GM21390 (cell line): ENCODE measurements around the gene CBFA2T3.
"Not testable (repeated sequence)": the region's sequence is repeated elsewhere in the genome, so short reads cannot be mapped to it uniquely, and the experiment has no call there.

Source experiments
- ATAC-seq: cut with Tn5 transposase; IDR thresholded peaks from one replicate; pipeline ENCODE4 v1.9.1; 2021; ENCODE audit not compliant: unreplicated experiment

CBFA2T3 gene

GRCh38 chr16:88925540-88925887 lies 51.5 kb downstream of the CBFA2T3 start:
- ATAC-seq, result no peak

- no peak for ATAC-seq
These were observed 52.0 kb downstream of the CBFA2T3 start for GRCh38 chr16:88924834-88925539.

GRCh38 chr16:88923926-88924833 lies 52.8 kb downstream of the CBFA2T3 start:
- no peak for ATAC-seq

GRCh38 chr16:88923450-88923849 lies 53.6 kb downstream of the CBFA2T3 start:
- ATAC-seq, result no peak

GRCh38 chr16:88922826-88923410 lies 54.1 kb downstream of the CBFA2T3 start:
- no peak for ATAC-seq

- ATAC-seq, result no peak
These were observed 54.7 kb downstream of the CBFA2T3 start for GRCh38 chr16:88922114-88922825.

GRCh38 chr16:88921591-88921990 lies 55.4 kb downstream of the CBFA2T3 start:
- ATAC-seq, result no peak

- no peak for ATAC-seq
These were observed 56.1 kb downstream of the CBFA2T3 start for GRCh38 chr16:88920618-88921590.

- no peak for ATAC-seq
These were observed 57.1 kb downstream of the CBFA2T3 start for GRCh38 chr16:88919936-88920335.

GRCh38 chr16:88918896-88919295 lies 58.1 kb downstream of the CBFA2T3 start:
- ATAC-seq, result not testable (repeated sequence)

- no peak for ATAC-seq
These were observed 58.9 kb downstream of the CBFA2T3 start for GRCh38 chr16:88917915-88918627.

GRCh38 chr16:88917146-88917914 lies 59.7 kb downstream of the CBFA2T3 start:
- ATAC-seq, result no peak

GRCh38 chr16:88915639-88916327 lies 61.2 kb downstream of the CBFA2T3 start:
- no peak for ATAC-seq

GRCh38 chr16:88914750-88915368 lies 62.1 kb downstream of the CBFA2T3 start:
- no peak for ATAC-seq

GRCh38 chr16:88913870-88914269 lies 63.1 kb downstream of the CBFA2T3 start:
- no peak for ATAC-seq

GRCh38 chr16:88913001-88913612 lies 63.9 kb downstream of the CBFA2T3 start:
- no peak for ATAC-seq

- no peak for ATAC-seq
These were observed 64.5 kb downstream of the CBFA2T3 start for GRCh38 chr16:88912556-88912955.
